Stimulated activated CD8-positive, alpha-beta memory T cell treated with anti-CD3 and anti-CD28 coated beads, Interleukin-7, amount 100 ng/mL, for 48 hours (primary cell): ENCODE measurements around the gene PNLIPRP2.

Source experiments
- DNase-seq, 2 donors: peaks; one replicate each; pipeline ENCODE4 v3.0.0-alpha.2; 2020; ENCODE audit warnings: low read depth in 1 of 2; ENCODE audit errors: extremely low read depth in 1 of 2

Gene PNLIPRP2

DNA sequence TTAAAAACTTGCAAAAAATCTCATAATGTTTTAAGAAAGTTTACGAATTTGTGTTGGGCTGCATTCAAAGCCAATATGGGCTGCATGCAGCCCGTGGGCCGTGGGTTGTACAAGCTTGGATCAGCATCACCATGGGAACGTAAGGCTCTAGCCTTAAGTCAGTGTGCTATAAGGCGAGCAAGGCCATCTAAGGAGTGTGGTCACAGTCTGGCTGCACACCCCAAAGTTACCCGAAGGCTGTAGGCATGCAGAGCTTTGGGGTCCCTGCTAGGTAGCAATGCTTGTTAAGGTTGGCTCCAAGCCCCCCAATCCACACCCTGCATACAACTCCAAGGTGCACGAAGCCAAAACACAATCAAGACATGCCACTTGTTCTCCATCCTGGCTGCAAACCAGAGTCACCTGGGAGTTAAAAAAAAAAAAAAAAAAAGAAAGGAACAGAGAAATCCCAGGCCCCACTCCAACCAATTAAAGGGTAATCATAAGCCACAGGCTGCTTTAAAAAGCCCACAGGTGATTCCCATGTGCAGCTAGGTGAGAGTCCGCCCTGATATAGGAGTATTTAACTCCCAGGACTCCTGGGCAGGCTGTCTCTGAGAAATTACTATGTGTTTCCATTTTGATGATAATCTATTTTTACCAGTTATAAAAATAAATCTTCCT is 8.5 kb upstream of the PNLIPRP2 start:
- DNase-seq: no peak

GRCh38 chr10:116613471-116613870 is 7.3 kb upstream of the PNLIPRP2 start:
- DNase-seq: no peak

DNA sequence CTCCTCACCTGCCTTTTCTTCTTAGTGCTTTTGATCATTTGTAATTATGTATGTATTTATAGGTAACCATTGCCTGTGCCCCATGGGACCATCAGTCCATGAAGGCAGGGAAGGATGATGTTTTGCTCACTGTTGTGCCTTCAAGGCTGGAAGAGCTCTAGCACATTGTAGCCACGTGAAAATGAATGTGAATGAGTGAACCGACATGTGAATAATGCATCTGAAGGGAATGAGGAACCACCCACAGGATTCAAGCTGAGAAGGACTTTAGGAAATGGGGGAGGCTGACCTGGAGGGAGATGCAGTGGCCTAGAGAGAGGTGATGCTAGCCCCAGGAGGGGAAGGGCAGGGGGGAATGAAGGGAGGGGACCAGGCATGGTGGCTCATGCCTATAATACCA is 6.0 kb upstream of the PNLIPRP2 start:
- DNase-seq: no peak

- no peak for DNase-seq
Observed at GRCh38 chr10:116615199-116615776, 5.5 kb upstream of the PNLIPRP2 start.

DNA sequence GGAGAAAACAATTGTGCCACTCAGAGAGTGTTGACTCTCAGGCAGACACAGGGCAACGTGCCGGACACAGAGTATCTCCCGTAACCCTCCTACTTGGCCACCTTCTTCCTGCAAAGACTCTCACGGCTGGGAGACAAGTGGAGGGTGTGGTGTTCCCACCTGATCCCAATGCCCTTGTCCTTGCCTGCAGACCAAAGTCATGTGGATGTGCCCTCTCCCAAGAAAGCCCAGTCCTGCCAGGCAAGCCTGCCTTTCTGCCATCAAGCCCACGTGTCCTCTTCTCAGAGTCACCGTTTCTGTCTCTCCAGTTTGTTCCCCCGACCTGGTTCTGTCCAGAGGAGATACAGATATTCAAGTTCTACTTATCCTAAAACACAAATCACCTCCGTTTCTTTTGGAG is 723 bp downstream of the PNLIPRP2 start:
- no peak for DNase-seq

- DNase-seq: no peak
Observed at GRCh38 chr10:116621934-116622655, 1.3 kb downstream of the PNLIPRP2 start.

DNA sequence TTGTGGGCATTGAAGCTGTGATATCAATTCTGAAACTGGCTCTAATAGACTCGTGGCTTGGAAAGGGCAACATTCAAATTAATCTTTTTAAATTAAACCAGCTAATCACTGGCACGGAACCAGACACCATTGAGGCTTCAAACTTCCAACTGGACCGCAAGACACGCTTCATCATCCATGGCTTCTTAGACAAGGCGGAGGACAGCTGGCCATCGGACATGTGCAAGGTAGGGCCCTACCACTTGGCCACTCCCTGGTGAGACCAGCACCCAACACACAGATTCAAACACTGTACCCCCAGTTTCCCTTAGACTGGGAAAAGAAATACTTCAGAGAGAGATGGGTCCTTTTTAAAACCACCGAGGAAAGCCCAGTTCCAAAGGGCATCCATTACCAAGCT is 5.1 kb downstream of the PNLIPRP2 start:
- DNase-seq: no peak

- no peak for DNase-seq
Observed at GRCh38 chr10:116626815-116627214, 6.1 kb downstream of the PNLIPRP2 start.

DNA sequence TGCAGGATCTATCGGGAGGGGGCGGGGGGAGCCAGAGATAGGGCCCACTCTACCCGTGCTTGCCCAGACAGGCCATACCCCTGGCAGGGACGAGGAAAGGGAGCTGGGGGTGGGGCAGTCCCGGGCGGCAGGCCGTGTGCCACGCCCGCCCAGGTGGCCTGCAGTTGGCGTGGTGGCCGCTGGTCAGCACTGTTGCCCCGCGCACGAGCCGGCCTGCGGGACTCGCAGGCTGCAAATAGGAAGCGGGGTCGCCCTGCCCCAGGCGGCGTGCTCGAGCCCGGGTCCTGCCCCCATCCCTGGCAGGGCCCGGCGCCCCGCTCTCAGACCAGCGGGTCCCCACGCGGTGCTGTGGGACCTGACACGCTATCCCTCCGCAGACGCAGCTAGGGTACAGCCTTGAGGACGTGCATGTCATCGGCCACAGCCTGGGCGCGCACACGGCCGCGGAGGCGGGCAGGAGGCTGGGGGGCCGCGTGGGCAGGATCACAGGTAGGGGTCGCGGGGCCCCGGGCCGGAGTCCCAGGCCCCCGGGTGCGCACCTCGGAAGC is 6.7 kb downstream of the PNLIPRP2 start:
- no peak for DNase-seq

DNA sequence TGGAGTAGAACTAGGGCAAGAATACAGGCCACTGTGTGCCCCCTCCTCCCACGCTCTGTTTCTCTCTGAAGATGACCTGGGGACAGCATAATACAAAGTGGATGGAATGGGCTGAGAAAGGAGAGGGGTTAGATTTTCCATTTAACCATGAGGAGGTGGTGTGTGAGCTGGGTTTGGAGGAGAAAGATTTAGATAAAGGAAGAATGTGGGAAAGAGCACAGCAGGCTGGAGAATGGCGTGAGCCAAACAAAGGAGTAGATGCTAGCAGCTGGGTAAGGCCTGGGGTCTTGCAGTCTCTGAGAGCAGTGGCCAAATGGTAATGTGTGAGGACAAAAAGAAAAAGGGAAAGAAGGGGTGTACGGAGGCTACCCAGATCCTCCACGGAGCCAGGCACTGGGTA is 8.6 kb downstream of the PNLIPRP2 start:
- no peak for DNase-seq

DNA sequence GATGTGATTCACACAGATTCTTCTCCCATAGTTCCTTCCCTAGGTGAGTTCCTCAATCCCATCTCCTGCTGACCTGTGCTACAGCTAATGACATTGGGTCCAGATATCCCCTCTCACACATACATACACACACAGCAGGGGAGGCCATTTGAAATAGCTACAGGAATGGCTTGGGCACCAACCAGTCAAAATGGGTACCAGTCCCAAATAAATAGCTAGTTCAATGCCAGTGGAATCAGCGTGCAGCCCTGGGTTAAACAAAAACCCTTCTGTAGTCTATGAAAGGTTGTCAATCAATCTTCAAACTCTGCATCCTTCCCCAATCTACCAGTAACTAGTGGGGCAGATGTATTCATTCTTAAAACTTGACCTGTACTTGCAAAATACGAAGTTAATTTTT is 9.3 kb downstream of the PNLIPRP2 start:
- no peak for DNase-seq

GRCh38 chr10:116631871-116632295 is 11.1 kb downstream of the PNLIPRP2 start:
- DNase-seq: no peak

- no peak for DNase-seq
Observed at GRCh38 chr10:116632596-116633215, 12.0 kb downstream of the PNLIPRP2 start.

GRCh38 chr10:116633216-116633600 is 12.5 kb downstream of the PNLIPRP2 start:
- DNase-seq: no peak

DNA sequence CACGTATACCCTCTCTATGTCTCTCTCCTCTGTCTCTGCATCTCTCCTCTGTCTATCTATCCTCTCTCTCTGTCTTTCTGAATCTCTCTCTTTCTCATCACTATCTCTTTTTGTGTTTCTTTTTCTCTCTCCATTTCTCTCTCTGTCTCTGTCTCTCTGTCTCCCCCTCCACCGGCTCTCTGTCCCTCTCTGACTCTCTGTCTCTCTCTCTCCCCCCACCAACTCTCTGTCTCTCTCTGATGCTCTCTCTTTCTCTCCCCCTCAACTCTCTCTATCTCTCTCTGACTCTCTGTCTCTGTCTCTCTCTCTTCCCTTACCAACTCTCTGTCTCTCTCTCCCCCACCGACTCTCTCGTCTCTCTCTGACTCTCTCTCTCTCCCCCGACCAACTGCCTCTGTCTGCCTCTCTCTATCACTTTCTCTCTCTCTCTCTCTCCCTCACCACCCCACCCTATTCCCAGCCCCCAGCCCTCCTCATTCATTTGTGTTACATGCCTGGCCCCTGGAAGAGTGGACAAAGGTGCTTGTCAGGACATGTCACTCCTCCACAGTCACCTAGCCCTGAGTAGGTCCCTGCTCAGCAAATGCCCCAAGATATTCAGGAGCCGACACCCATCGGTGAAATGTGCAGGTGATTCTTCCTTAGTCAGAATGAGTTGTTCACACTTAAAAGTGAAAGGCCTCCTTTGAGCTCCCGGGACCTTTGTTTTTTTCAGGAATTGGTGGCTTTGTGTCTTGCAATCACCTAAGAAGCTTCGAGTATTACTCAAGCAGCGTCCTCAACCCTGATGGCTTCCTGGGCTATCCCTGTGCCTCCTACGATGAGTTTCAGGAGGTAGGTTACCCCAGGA is 13.6 kb downstream of the PNLIPRP2 start:
- DNase-seq: no peak

DNA sequence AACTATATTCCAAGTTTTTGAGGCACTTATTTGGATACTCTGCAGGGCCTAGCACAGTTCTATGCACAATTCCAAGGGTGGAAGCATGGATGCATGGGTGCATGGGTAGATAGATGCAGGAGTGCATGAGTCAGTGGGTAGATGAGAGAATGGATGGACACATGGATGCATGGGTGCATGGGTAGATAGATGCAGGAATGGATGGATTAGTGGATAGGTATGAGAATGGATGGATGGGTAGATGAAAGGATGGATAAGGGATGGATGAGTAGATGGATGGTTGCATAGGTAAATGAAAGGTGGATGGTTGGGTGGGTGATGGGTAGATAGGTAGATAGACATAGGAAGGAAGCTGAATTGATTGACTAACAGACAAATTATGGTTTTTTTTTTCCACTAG is 15.6 kb downstream of the PNLIPRP2 start:
- DNase-seq: no peak

- no peak for DNase-seq
Observed at GRCh38 chr10:116636976-116637375, 16.2 kb downstream of the PNLIPRP2 start.

DNA sequence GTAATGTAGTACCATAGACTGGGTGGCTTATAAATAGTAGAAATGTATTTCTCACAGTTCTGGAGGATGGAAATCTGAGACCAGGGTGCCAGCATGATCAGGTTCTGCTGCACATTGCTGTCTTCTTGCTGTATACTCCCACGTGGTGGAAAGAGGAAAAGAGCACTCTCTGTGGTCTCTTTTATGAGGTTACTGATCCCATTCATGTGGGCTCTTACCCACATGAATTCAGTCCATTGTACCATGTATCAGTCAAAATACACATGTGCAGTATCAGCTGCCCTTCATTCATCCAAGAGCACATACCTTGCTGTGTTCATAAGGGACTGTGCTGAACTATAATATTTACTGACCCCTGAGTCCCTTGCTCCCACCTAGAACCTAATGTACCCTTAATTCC is 17.1 kb downstream of the PNLIPRP2 start:
- DNase-seq: no peak

DNA sequence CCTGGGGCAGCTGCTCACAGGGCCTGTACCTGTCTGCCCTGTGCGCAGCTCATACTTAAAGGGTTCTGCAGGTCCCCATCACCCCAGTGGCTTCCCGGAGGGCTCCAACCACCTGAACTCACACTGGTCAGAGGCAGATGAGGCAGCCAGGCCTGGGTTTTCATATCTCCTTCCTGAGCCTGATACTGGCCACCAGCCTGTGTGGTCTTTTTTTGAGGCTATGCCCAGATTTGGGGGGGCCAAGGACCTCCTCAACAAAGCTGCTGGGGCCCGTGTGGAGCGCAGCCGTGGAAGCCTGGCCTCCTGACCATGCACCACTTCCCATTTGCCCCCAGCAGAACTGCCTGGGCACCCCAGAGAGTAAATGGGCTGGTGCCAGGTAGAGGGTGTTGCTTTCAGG is 25.7 kb downstream of the PNLIPRP2 start:
- no peak for DNase-seq

- no peak for DNase-seq
Observed at GRCh38 chr10:116648903-116649302, 28.1 kb downstream of the PNLIPRP2 start.

- DNase-seq: no peak
Observed at GRCh38 chr10:116653885-116654284, 33.1 kb downstream of the PNLIPRP2 start.
